ENCODE data around the gene ZNHIT1. TPM values are rescaled to one million over a fixed set of nuclear protein-coding genes. Genes with fewer than 3 reads are reported as not detected.
A peak's percentile ranks its signal among the peaks of the same experiment; 100 is the strongest.

Gene ZNHIT1
- total RNA-seq, 1 donor from 2014 or later = 53.3 TPM

DNA sequence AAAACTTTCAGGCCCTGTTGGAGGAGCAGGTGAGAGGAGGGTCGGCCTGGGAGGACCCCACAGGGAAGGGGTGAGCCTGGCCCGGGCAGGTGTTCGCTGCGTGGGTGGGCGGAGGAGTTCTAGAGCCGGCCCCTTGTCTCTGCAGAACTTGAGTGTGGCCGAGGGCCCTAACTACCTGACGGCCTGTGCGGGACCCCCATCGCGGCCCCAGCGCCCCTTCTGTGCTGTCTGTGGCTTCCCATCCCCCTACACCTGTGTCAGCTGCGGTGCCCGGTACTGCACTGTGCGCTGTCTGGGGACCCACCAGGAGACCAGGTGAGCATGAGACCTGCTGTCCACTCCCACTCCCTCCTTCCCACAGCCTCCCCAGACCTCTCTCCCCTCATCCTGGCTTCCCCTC, 5.6 kb downstream of the ZNHIT1 start:
- Mint-ChIP-seq H3K27ac (ENCODE audit: unreplicated experiment) (peak overlapping the region; percentile 43), H3K27me3 (ENCODE audit: low read depth) (no peaks in the 10 kb centered on the region), H3K36me3 (ENCODE audit: low read depth) (peaks cover 2% of the 10 kb centered on the region), H3K9me3 (no peaks in the 10 kb centered on the region), H3K4me1 (peaks cover 5% of the 10 kb centered on the region), H3K4me3 (no peak overlapping the region)
- DNase-seq (ENCODE audit: low read depth, low spot score) = no peak
- TF ChIP-seq, protein P1, sequence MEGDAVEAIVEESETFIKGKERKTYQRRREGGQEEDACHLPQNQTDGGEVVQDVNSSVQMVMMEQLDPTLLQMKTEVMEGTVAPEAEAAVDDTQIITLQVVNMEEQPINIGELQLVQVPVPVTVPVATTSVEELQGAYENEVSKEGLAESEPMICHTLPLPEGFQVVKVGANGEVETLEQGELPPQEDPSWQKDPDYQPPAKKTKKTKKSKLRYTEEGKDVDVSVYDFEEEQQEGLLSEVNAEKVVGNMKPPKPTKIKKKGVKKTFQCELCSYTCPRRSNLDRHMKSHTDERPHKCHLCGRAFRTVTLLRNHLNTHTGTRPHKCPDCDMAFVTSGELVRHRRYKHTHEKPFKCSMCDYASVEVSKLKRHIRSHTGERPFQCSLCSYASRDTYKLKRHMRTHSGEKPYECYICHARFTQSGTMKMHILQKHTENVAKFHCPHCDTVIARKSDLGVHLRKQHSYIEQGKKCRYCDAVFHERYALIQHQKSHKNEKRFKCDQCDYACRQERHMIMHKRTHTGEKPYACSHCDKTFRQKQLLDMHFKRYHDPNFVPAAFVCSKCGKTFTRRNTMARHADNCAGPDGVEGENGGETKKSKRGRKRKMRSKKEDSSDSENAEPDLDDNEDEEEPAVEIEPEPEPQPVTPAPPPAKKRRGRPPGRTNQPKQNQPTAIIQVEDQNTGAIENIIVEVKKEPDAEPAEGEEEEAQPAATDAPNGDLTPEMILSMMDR (conservative IDR thresholded peaks at IDR 0.05) = no peak

DNA sequence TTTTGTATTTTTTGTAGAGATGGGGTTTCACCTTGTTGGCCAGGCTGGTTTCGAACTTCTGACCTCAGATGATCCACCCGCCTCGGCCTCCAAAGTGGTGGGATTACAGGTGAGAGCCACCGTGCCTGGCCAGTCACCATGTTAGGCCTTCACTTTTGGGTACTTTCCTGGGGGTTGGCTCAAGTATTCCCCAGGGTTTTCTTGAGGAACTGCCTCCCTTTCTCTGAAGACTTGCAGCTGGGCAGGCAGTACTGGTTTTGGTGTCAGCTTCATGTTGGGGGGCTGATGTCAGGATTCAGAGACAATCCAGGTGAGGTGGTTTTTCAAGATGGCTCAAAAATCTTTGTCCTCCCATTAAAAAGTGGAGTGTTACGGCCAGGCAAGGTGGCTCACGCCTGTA, 7.7 kb downstream of the ZNHIT1 start:
- Mint-ChIP-seq H3K27me3 (ENCODE audit: low read depth) (peaks cover 2% of the 10 kb centered on the region), H3K9me3 (no peaks in the 10 kb centered on the region), H3K27ac (ENCODE audit: unreplicated experiment) (no peak overlapping the region), H3K4me1 (peaks cover 1% of the 10 kb centered on the region), H3K4me3 (no peak overlapping the region), H3K36me3 (ENCODE audit: low read depth) (peaks cover 2% of the 10 kb centered on the region)
- TF ChIP-seq, protein P1 (conservative IDR thresholded peaks at IDR 0.05) = no peak
- DNase-seq (ENCODE audit: low read depth, low spot score) = no peak

DNA sequence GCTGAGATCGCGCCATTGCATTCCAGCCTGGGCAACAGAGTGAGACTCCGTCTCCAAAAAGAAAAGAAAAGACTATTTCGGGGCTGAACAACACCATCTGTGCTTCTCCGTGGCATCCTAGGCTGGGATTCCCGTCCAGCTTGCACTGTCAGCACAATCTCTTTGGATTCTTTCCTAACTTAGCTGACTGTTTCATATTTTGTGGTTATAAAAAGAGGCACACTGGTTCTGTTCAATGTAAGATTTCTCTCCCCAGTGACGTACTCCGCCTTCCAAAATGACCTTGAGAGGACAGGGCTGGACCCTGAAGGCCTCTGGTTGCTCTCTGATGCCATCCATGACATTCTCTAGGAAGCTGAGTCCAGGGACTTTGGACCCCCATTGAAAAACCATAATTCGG, 8.8 kb downstream of the ZNHIT1 start:
- Mint-ChIP-seq H3K27ac (ENCODE audit: unreplicated experiment) (no peak overlapping the region), H3K4me1 (peaks cover 6% of the 10 kb centered on the region), H3K9me3 (no peaks in the 10 kb centered on the region), H3K4me3 (peak overlapping the region; percentile 41), H3K27me3 (ENCODE audit: low read depth) (peaks cover 5% of the 10 kb centered on the region), H3K36me3 (ENCODE audit: low read depth) (peaks cover 2% of the 10 kb centered on the region)
- TF ChIP-seq, protein P1 (conservative IDR thresholded peaks at IDR 0.05) = no peak
- DNase-seq (ENCODE audit: low read depth, low spot score) = no peak

DNA sequence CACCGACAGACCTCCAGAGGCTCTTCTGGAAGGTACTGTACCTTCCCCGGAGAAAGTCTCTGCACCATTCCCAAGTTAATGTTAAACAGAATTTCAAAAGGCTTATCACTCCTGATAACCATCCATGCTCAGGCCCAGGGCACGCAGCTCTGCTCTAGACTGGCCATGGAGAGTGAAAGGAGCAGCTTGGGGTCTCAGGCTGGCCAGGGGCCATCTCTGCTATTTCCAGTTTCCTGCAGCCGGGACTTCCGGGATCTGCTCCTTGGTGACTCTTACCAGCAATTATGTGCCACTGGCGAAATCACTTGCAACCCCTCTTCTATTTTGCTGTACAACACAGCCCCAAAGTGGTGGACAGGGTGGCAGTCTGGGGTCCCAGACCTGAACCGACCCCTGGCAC, 13.7 kb downstream of the ZNHIT1 start:
- no peaks in the 10 kb centered on the region for H3K9me3 Mint-ChIP-seq
- peaks cover 13% of the 10 kb centered on the region for H3K27me3 Mint-ChIP-seq (ENCODE audit: low read depth)
- H3K36me3 Mint-ChIP-seq (ENCODE audit: low read depth) = peaks cover 2% of the 10 kb centered on the region
- H3K4me3 Mint-ChIP-seq = no peak overlapping the region
- DNase-seq (ENCODE audit: low read depth, low spot score) = no peak
- TF ChIP-seq, protein P1 (conservative IDR thresholded peaks at IDR 0.05) = no peak
- H3K4me1 Mint-ChIP-seq = peaks cover 10% of the 10 kb centered on the region
- H3K27ac Mint-ChIP-seq (ENCODE audit: unreplicated experiment) = peak overlapping the region; percentile 35

- Mint-ChIP-seq H3K36me3 (ENCODE audit: low read depth) (no peaks in the 10 kb centered on the region), H3K4me3 (no peak overlapping the region), H3K9me3 (no peaks in the 10 kb centered on the region), H3K27me3 (ENCODE audit: low read depth) (peaks cover 13% of the 10 kb centered on the region), H3K4me1 (peaks cover 10% of the 10 kb centered on the region), H3K27ac (ENCODE audit: unreplicated experiment) (peak overlapping the region; percentile 35)
- DNase-seq (ENCODE audit: low read depth, low spot score) = no peak
- TF ChIP-seq, protein P1 (conservative IDR thresholded peaks at IDR 0.05) = no peak
These were observed 14.3 kb downstream of the ZNHIT1 start for GRCh38 chr7:101232141-101232850.
